SK-N-SH treated with all-trans-retinoic acid at 6 μM for 48 hours (cell line): Measurements from ENCODE around the gene SOX30.
"Not testable (repeated sequence)": the region's sequence is repeated elsewhere in the genome, so short reads cannot be mapped to it uniquely, and the experiment has no call there.

ENCODE experiments used
- GLIS3 ChIP-seq: fragments of 250-450 bp; sonication (Bioruptor Pico); IDR thresholded peaks from 2 replicates; pipeline ENCODE4 v1.5.0; 2020; ENCODE audit warnings: mild to moderate bottlenecking, moderate library complexity
- OSR1 ChIP-seq: fragments of 250-450 bp; sonication (Bioruptor Pico); IDR thresholded peaks from 2 replicates; pipeline ENCODE4 v1.8.0; 2022; ENCODE audit warnings: moderate library complexity, mild to moderate bottlenecking, inconsistent platforms
- ZC3H10 ChIP-seq: fragments of 250-450 bp; sonication (Bioruptor Pico); IDR thresholded peaks from 2 replicates; pipeline ENCODE4 v1.5.1; 2021; ENCODE audit warnings: mild to moderate bottlenecking, moderate library complexity
- ZFP3 ChIP-seq: fragments of 250-450 bp; sonication (Bioruptor Pico); IDR thresholded peaks from 2 replicates; pipeline ENCODE4 v1.5.0; 2020; ENCODE audit warnings: mild to moderate bottlenecking, moderate library complexity
- ZFP30 ChIP-seq: fragments of 450-650 bp; formaldehyde crosslinking; IDR thresholded peaks from 2 replicates; pipeline ENCODE4 v1.5.0; 2022; ENCODE audit warnings: mild to moderate bottlenecking, moderate library complexity
- TF ChIP-seq, protein P1 (sequence below): fragments of 250-450 bp; sonication (Bioruptor Pico); IDR thresholded peaks from 2 replicates; pipeline ENCODE4 v1.5.0; 2020; ENCODE audit warnings: mild to moderate bottlenecking, moderate library complexity
- TF ChIP-seq, protein P2 (sequence below): fragments of 250-450 bp; sonication (Bioruptor Pico); IDR thresholded peaks from 2 replicates; pipeline ENCODE4 v1.8.0; 2021; ENCODE audit warnings: low read depth, mild to moderate bottlenecking, moderate library complexity, borderline replicate concordance
- TF ChIP-seq, protein P3 (sequence below): fragments of 250-450 bp; sonication (Bioruptor Pico); IDR thresholded peaks from 2 replicates; pipeline ENCODE4 v1.5.1; 2020; ENCODE audit warnings: low read depth, mild to moderate bottlenecking, moderate library complexity

DNA sequence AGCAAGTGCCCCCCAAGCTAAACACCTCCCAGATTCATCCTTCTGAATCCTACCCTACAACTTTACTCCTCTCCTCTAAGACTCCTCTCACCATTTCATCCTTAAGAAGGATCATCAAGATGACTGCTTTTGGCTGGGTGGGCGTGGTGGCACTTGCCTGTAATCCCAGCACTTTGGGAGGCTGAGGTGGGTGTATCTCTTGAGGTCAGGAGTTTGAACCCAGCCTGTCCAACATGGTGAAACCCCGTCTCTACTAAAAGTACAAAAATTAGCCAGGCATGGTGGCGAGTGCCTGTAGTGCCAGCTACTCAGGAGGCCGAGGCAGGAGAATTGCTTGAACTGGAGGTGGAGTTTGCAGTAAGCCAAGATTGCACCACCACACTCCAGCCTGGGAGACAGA lies 22.1 kb upstream of the SOX30 start:
- TF ChIP-seq, protein P1, sequence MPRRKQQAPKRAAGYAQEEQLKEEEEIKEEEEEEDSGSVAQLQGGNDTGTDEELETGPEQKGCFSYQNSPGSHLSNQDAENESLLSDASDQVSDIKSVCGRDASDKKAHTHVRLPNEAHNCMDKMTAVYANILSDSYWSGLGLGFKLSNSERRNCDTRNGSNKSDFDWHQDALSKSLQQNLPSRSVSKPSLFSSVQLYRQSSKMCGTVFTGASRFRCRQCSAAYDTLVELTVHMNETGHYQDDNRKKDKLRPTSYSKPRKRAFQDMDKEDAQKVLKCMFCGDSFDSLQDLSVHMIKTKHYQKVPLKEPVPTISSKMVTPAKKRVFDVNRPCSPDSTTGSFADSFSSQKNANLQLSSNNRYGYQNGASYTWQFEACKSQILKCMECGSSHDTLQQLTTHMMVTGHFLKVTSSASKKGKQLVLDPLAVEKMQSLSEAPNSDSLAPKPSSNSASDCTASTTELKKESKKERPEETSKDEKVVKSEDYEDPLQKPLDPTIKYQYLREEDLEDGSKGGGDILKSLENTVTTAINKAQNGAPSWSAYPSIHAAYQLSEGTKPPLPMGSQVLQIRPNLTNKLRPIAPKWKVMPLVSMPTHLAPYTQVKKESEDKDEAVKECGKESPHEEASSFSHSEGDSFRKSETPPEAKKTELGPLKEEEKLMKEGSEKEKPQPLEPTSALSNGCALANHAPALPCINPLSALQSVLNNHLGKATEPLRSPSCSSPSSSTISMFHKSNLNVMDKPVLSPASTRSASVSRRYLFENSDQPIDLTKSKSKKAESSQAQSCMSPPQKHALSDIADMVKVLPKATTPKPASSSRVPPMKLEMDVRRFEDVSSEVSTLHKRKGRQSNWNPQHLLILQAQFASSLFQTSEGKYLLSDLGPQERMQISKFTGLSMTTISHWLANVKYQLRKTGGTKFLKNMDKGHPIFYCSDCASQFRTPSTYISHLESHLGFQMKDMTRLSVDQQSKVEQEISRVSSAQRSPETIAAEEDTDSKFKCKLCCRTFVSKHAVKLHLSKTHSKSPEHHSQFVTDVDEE (CRISPR knock-in tag), result not testable (repeated sequence)
- TF ChIP-seq ZFP30 (CRISPR knock-in tag); OSR1 (CRISPR knock-in tag); ZFP3; GLIS3; ZC3H10 (CRISPR knock-in tag): not testable (repeated sequence)
- TF ChIP-seq, protein P2, sequence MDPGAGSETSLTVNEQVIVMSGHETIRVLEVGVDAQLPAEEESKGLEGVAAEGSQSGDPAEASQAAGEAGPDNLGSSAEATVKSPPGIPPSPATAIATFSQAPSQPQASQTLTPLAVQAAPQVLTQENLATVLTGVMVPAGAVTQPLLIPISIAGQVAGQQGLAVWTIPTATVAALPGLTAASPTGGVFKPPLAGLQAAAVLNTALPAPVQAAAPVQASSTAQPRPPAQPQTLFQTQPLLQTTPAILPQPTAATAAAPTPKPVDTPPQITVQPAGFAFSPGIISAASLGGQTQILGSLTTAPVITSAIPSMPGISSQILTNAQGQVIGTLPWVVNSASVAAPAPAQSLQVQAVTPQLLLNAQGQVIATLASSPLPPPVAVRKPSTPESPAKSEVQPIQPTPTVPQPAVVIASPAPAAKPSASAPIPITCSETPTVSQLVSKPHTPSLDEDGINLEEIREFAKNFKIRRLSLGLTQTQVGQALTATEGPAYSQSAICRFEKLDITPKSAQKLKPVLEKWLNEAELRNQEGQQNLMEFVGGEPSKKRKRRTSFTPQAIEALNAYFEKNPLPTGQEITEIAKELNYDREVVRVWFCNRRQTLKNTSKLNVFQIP (CRISPR knock-in tag), result not testable (repeated sequence)
- TF ChIP-seq, protein P3, sequence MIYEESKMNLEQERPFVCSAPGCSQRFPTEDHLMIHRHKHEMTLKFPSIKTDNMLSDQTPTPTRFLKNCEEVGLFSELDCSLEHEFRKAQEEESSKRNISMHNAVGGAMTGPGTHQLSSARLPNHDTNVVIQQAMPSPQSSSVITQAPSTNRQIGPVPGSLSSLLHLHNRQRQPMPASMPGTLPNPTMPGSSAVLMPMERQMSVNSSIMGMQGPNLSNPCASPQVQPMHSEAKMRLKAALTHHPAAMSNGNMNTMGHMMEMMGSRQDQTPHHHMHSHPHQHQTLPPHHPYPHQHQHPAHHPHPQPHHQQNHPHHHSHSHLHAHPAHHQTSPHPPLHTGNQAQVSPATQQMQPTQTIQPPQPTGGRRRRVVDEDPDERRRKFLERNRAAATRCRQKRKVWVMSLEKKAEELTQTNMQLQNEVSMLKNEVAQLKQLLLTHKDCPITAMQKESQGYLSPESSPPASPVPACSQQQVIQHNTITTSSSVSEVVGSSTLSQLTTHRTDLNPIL, result not testable (repeated sequence)
